ENCODE data around the gene KLF13. TPM values are rescaled to one million over a fixed set of nuclear protein-coding genes. Genes with fewer than 3 reads are reported as not detected.

Gene KLF13
- total RNA-seq, 1 donor = 13.8 TPM

GRCh38 chr15:31390777-31391486, 64.3 kb downstream of the KLF13 start:
- TF ChIP-seq CTCF (IDR thresholded peaks at IDR 0.05; ENCODE audit: insufficient read depth, low read depth, low read length) = no peak
- DNase-seq (ENCODE audit: low read depth) = peak; percentile 44
- H3K4me3 ChIP-seq (ENCODE audit: low read depth, low read length) = no peak overlapping the region

GRCh38 chr15:31391687-31392671, 65.3 kb downstream of the KLF13 start:
- TF ChIP-seq CTCF (IDR thresholded peaks at IDR 0.05; ENCODE audit: insufficient read depth, low read depth, low read length) = no peak
- H3K4me3 ChIP-seq (ENCODE audit: low read depth, low read length) = peak overlapping the region; percentile 74
- peak; percentile 90 for DNase-seq (ENCODE audit: low read depth)

- H3K4me3 ChIP-seq (ENCODE audit: low read depth, low read length) = peak overlapping the region; percentile 74
- no peak for DNase-seq (ENCODE audit: low read depth)
- no peak for TF ChIP-seq CTCF (IDR thresholded peaks at IDR 0.05; ENCODE audit: insufficient read depth, low read depth, low read length)
These were observed 66.2 kb downstream of the KLF13 start for GRCh38 chr15:31392761-31393401.

GRCh38 chr15:31393444-31394091, 66.9 kb downstream of the KLF13 start:
- no peak for DNase-seq (ENCODE audit: low read depth)
- no peak for TF ChIP-seq CTCF (IDR thresholded peaks at IDR 0.05; ENCODE audit: insufficient read depth, low read depth, low read length)
- H3K4me3 ChIP-seq (ENCODE audit: low read depth, low read length) = no peak overlapping the region

- no peak overlapping the region for H3K4me3 ChIP-seq (ENCODE audit: low read depth, low read length)
- no peak for TF ChIP-seq CTCF (IDR thresholded peaks at IDR 0.05; ENCODE audit: insufficient read depth, low read depth, low read length)
These were observed 70.4 kb downstream of the KLF13 start for GRCh38 chr15:31396881-31397560.

More at GRCh38 chr15:31396881-31397560, 70.4 kb downstream of the KLF13 start:
- peak; percentile 98 for DNase-seq (ENCODE audit: low read depth)
